HG02763 (cell line): ENCODE results near the gene ADGRB3.

ENCODE experiments used
- ATAC-seq: cut with Tn5 transposase; IDR thresholded peaks from one replicate; pipeline ENCODE4 v1.9.1; 2021; ENCODE audit warnings: mild to moderate bottlenecking, moderate library complexity; ENCODE audit not compliant: unreplicated experiment

ADGRB3 gene

DNA sequence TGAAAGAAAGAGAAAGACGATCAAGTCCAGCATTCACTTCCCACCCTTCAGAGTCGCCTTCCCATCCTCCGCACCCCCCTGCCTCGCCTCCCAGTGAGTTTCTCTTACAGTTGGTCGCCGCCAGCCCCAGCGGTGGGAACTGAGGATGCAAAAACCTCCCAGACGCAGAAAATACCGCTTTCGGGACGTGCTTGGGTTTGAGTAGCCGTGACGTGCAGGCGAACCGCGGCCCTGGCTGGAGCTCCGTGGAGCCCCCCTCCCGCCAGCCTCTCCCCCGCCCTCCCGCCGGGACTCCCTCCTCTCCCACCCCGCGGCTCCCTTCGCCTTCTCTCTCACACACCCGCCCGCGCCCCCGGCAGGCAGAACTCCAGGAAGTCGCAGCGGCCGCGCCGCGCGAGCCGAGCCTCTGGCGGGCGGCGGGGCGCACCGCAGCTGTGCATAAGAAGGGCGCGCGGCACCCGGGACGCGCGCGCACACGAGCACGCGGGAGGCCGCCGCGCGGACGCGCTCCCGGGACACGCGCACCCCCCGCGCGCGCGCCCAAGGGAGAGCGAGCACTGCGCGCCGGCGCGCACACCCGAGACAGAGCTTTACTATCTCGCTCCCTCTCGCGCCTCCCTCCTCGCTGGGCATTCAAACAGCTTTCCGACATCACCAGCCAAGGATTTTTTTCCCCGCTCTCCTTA lies at the start of gene ADGRB3:
TSS of gene ADGRB3 (plus strand) at position 557 of the 686 bp plus-strand sequence. CDS start 3,394 bp downstream, outside the sequence.
- peak; percentile 74 for ATAC-seq

GRCh38 chr6:68593558-68593957 lies 41.5 kb upstream of the ADGRB3 start:
- ATAC-seq, result no peak

GRCh38 chr6:68597642-68598041 lies 37.4 kb upstream of the ADGRB3 start:
- ATAC-seq, result no peak

DNA sequence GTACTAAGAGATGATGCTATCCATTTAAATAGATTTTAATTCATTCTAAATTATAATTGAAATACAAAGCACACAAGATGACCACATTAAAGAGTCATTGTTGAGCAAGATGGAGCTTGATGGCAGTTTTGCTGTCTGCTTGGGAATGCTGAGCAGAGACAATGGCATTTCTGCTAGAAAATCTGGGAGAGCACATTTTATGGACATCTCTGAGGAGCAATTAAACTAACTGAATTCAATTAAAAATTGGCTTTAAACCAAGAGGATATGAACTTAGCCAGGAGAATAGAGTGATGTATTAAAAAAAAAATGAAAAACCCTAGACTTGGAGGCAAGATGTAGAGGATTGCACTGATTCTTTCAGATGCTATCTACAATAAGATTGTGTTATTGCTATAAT lies 19.1 kb upstream of the ADGRB3 start:
- no peak for ATAC-seq

- ATAC-seq, result no peak
These were observed 9.1 kb upstream of the ADGRB3 start for GRCh38 chr6:68625998-68626397.

GRCh38 chr6:68628161-68628560 lies 6.9 kb upstream of the ADGRB3 start:
- no peak for ATAC-seq

- no peak for ATAC-seq
These were observed 2.3 kb upstream of the ADGRB3 start for GRCh38 chr6:68632734-68633133.

DNA sequence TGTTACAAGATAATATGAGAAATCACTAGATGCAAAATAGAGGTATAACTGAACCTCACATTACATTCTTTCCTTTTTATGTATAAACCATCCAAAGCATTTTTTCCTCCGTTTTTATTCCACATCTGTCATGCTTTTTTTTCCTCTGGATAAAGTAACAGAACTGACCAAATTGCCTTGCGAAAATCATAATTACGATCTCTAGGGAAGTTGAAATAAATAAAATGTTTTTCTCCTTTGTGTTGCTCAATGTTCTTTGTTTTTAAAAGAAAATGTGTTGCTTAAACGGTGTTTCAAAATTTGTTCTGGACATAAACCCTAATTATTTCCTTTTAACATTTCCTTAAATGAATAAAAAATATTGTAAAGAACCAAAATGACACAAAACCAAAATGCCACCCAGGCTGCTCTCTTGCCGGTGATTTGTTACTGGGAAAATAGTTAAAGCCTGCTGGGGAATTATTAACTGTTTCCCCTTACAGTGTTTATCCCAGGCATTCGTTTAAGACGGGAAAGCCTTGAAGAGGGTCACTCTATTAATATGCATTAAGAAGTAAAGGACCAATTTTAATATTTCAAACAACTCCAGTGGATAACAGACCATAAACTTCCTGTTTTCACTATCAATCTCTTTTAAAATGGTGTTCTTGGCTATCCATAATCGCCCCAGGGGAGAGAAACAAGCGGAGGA lies 1.7 kb upstream of the ADGRB3 start:
- no peak for ATAC-seq

- ATAC-seq, result peak; percentile 6
These were observed 933 bp upstream of the ADGRB3 start for GRCh38 chr6:68633972-68634725.

DNA sequence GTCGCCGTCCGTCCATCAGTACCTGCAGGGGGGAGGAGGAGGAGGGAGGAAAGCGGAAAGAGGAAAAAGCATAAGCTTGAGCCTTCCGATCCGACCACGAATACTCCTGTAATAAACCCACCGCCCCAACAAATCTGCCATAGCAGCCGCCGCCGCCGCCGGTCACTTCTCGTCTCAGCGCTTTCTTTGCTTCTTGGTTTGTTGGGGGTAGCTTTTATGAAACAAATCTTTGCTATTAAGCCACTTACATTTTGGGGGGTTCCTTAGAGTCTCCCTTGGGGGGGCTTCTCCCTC lies 277 bp downstream of the ADGRB3 start:
- ATAC-seq, result no peak

DNA sequence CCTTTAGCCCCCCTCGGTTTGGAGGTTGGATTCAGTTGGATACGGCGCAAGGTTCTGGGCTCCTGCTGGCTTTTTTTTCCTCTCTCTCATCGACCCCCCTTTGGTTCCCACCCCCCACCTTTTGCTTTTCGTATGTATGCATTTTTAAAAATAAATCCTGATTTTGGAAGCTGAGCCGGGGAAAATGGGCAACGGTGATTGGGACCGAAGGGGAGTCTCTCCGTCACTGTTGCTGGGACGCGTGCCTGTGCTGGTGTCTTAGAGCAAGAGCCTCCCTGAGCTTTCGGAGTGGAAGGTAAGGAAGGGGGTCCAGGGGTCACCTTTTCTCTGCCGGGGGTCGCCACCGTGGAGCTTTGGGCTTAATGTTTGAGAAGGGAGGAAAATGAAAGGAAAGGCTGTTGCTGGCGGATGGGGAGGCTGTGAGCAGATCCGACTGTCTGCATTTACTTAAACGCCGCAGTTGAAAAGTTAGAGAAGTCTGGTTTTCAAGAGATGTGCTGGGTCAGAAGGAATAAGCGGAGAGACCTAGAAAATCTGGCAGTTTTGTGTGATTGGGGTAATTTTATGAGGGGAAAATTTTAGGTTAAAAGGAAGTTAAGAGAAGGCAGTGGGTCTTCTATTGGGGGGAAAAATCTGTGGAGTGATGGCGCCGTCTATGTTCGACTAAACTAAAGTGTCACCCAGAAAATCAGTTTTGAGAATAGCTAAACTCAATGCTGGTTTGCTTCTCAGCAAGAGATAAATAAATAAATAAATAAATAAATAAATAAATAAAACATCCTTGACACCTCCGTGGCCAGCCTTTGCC lies 828 bp downstream of the ADGRB3 start:
- no peak for ATAC-seq

GRCh38 chr6:68636666-68637065 lies 1.6 kb downstream of the ADGRB3 start:
- ATAC-seq, result no peak

GRCh38 chr6:68637071-68637470 lies 2.0 kb downstream of the ADGRB3 start:
- ATAC-seq, result no peak

- no peak for ATAC-seq
These were observed 2.7 kb downstream of the ADGRB3 start for GRCh38 chr6:68637782-68638181.

DNA sequence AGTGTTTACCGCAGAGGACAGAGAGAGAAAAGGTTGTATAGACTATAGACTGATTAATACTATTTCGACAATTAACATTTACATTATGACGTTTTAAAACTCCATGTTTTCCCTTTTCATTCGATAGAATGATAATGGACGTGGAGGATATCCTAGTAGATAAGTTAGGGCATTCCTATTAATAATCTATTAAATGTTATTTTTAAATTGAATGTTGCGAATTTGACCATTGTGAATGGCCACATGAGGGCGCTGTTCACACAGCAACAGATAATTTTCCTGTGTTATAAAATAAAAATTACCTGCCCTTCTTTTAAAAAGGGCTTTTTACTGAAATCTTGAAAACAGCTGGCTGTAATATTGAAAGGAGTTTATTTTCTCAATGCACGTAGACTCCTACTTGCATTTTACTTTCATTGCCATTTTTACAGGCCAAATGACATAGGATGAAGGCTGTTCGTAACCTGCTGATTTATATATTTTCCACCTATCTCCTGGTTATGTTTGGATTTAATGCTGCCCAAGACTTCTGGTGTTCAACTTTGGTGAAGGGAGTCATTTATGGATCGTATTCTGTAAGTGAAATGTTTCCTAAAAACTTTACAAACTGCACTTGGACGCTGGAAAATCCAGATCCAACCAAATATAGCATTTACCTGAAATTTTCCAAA lies 3.3 kb downstream of the ADGRB3 start:
- no peak for ATAC-seq

- ATAC-seq, result no peak
These were observed 4.1 kb downstream of the ADGRB3 start for GRCh38 chr6:68639211-68639610.

- no peak for ATAC-seq
These were observed 4.9 kb downstream of the ADGRB3 start for GRCh38 chr6:68639826-68640490.

DNA sequence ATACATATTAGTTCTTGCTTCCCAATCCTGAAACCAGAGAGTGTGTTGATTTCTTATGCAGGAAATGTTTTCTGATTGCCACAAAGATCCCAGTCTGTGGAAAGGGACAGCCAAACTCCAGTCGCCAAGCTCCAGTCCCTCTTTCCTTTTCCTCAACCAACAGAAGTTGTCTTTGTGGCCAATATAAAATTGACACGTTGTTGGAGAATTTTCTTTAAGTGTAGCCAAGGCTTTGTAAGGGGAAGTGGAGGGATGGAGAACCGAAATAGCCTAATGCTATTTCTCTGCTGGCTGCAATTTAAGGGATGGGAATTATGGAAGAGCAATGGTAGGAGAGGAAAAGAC lies 5.4 kb downstream of the ADGRB3 start:
- no peak for ATAC-seq

GRCh38 chr6:68641172-68641571 lies 6.1 kb downstream of the ADGRB3 start:
- ATAC-seq, result no peak

GRCh38 chr6:68642081-68642480 lies 7.0 kb downstream of the ADGRB3 start:
- no peak for ATAC-seq
